GM12892 (cell line): ENCODE measurements around the gene ATP2A3.
"Not testable (repeated sequence)": the region's sequence is repeated elsewhere in the genome, so short reads cannot be mapped to it uniquely, and the experiment has no call there.

Experiments
- DNase-seq: peaks from one replicate; pipeline ENCODE4 v3.0.0; 2011; ENCODE audit not compliant: insufficient read length
- FAIRE-seq: peaks from 2 replicates; lab custom pipeline; 2011; peaks lifted over from hg19 to GRCh38; lab: Jason Lieb, UNC
- POLR2A ChIP-seq: IDR thresholded peaks from 2 replicates; pipeline ENCODE4 v1.6.1; 2011; ENCODE audit warnings: low read depth, low read length, control low read depth
- POLR2AphosphoS5 ChIP-seq: IDR thresholded peaks from 2 replicates; pipeline ENCODE4 v1.6.1; 2011; ENCODE audit warnings: low read depth, low read length, control low read depth
- TAF1 ChIP-seq: IDR thresholded peaks from 2 replicates; pipeline ENCODE4 v1.6.1; 2011; ENCODE audit warnings: low read depth, mild to moderate bottlenecking, control low read depth, low read length, borderline replicate concordance

The ATP2A3 gene

GRCh38 chr17:4003501-4004421 is 39.5 kb upstream of the ATP2A3 start:
- no peak for DNase-seq
- TF ChIP-seq POLR2AphosphoS5, result no peak
- no peak for TF ChIP-seq TAF1
- TF ChIP-seq POLR2A, result no peak
- FAIRE-seq, result no peak

- FAIRE-seq, result no peak
- DNase-seq, result no peak
Measured at GRCh38 chr17:4003131-4003500, 38.9 kb upstream of the ATP2A3 start.

DNA sequence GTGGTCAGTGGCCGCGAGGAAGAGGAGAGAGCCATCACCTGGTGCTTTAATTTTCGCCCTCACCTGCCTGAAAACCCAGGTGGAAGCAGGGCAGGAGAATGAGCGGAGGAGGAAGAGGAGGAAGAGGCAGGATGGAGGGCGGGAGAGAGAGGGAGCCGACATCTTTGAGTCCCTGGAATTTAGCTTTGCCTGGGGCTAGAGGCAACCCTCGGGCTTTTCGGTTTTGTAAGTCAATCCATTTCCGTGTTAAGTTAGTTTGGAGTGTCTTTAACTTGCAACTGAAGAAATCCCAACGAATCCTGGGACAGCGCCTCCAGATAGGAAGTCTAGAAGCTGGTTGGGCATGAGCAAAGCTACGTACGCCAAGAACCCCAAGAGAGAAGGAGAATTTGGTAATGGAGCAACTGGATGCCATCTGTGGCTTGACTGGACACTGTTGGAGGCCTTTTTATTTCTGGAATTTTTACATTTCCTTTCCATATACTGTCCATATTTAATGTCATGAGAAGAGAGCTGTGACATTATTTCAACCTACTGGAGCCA is 36.9 kb upstream of the ATP2A3 start:
- DNase-seq (no peak), FAIRE-seq (no peak)
- TF ChIP-seq TAF1, result no peak
- TF ChIP-seq POLR2AphosphoS5, result no peak
- no peak for TF ChIP-seq POLR2A

More at GRCh38 chr17:4003131-4003500, 38.9 kb upstream of the ATP2A3 start:
- TF ChIP-seq TAF1, result no peak
- no peak for TF ChIP-seq POLR2A
- TF ChIP-seq POLR2AphosphoS5, result no peak

DNA sequence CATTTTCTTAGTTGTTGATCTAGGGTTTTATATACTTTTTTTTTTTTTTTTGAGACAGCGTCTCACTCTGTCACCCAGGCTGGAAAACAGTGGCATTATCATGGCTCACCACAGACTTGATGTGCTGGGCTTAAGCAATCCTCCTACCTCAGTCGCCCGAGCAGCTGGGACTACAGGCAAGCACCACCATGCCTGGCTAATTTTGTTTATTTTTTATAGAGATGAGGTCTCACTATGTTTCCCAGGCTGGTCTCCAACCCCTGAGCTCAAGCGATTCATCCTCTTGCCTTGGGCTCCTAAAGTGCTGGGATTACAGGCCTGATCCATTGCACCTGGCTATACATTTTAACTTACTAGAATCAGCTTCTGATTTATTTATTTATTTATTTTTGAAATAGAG is 34.2 kb upstream of the ATP2A3 start:
- TF ChIP-seq POLR2AphosphoS5, result no peak
- TF ChIP-seq TAF1, result no peak
- TF ChIP-seq POLR2A, result no peak
- DNase-seq (no peak), FAIRE-seq (no peak)

DNA sequence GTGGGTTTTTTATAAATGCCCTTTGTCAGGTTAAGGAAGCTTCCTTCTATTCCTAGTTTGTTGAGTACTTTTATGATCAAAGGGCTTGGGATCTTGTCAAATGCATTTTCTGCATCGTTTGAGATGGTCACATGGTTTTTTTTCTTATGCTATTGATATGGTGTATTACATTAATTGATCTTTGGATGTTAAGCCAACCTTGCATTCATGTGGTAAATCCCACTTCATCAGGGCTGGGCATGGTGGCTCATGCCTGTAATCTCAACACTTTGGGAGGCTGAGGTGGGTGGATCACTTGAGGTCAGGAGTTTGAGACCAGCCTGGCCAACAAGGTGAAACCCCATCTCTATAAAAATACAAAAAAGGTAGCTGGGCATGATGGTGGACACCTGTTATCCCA is 30.8 kb upstream of the ATP2A3 start:
- FAIRE-seq, result no peak

DNA sequence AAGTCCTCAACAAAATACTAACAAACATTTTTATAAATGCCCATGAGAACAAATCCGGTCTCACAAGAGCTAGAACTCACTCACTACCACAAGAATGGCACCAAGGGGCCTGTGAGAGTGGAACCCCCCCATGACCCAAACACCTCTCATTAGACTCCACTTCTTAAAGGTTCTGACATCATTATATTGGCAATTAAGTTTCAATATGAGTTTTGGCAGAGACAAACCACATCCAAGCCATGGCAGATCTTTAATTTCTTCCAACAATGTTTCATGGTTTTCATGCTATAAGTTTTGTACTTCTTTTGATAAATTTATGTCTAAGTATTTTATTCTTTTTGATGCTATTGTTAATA is 30.0 kb upstream of the ATP2A3 start:
- FAIRE-seq (no peak), DNase-seq (no peak)

More for the DNA sequence above, 30.8 kb upstream of the ATP2A3 start:
- TF ChIP-seq TAF1 (no peak), POLR2AphosphoS5 (no peak), POLR2A (no peak)
- DNase-seq, result no peak

GRCh38 chr17:3993493-3994220 is 29.4 kb upstream of the ATP2A3 start:
- no peak for DNase-seq
- no peak for TF ChIP-seq TAF1
- no peak for TF ChIP-seq POLR2AphosphoS5
- no peak for TF ChIP-seq POLR2A
- peak; percentile 77 for FAIRE-seq

More for the DNA sequence above, 30.0 kb upstream of the ATP2A3 start:
- no peak for TF ChIP-seq TAF1
- TF ChIP-seq POLR2A, result no peak
- no peak for TF ChIP-seq POLR2AphosphoS5

DNA sequence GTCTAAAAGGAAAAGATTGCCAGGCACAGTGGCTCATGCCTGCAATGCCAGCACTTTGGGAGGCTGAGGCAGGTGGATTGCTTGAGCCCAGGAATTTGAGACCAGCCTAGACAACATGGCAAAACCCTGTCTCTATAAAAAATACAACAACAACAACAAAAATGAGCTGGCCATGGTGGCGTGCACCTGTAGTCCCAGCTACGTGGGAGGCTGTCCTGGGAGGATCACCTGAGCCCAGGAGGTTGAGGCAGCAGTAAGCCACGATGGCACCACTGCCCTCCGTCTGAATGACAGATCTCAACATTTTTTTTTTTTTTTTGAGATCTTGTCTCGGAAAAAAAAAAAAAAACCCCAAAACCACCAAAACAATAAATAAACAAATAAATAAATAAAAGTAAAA is 28.1 kb upstream of the ATP2A3 start:
- TF ChIP-seq POLR2A, result no peak
- no peak for TF ChIP-seq POLR2AphosphoS5
- no peak for TF ChIP-seq TAF1
- FAIRE-seq (no peak), DNase-seq (no peak)

DNA sequence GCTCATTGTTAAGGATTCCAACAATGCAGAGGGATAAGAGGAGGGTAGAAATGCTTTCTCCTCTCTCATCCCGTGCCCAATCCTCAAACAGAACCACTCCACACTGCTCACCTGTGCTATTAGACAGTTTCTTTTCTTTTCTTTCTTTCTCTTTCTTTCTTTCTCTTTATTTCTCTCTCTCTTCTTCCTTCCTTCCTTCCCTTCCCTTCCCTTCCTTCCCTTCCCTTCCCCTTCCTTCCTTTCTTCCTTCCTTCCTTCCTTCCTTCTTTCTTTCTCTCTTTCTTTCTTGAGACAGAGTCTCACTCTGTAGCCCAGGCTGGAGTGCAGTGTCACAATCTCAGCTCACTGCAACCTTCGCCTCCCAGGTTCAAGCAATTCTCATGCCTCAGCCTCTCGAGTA is 27.5 kb upstream of the ATP2A3 start:
- FAIRE-seq, DNase-seq: not testable (repeated sequence)

GRCh38 chr17:3990386-3991127 is 26.3 kb upstream of the ATP2A3 start:
- no peak for DNase-seq
- no peak for FAIRE-seq
- TF ChIP-seq TAF1, result no peak
- TF ChIP-seq POLR2AphosphoS5, result no peak
- no peak for TF ChIP-seq POLR2A

DNA sequence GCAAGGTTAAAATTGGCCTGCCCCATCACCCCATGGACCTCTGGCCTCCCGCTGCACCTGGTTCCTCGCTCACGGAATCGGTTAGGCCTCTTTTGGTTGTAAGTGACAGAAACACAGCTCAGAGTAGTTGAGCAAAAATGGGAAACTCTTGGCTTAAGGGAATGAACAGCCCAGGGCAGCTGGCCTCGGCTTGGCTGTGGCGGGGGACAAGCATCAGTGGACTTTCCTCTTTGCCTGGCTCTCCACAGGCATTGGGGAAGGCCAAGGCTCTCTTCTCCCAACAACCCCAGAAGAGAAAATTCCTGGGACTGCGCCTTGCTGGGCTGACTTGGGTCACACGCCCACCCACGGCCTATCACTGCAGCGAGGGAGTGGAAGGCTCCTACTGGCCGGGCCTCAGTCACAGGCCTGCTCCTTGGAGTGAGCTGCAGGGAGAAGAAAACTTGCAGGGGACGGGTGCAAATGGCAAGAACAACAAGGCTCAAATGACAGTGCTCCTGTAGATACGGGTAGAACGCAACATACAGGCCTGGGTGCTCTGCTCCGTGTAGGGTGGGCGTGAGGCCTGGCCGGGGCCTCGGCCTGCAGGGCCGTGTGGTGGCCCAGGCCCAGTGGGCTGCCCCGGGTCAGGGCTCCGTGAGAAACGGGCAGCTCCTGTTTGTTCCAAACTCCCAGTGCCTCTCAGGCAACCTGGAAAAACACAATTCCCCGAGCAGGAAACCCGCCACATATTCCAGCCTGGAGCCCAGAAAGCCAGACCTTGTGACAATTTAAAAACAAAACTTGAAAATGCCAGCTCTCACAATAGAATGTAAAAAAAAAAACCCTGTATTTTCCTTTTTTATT is 25.0 kb upstream of the ATP2A3 start:
- DNase-seq, result no peak
- TF ChIP-seq POLR2AphosphoS5, result no peak
- no peak for FAIRE-seq
